Subcutaneous adipose tissue (tissue), 4 donors: ENCODE data around the gene UTP4. TPM values are rescaled to one million over a fixed set of nuclear protein-coding genes. Genes with fewer than 3 reads are reported as not detected.

ENCODE experiments used
- total RNA-seq, 4 donors: library from RNA; depleted of rRNA; stranded (reverse); fragments of >200 nt; gene quantifications; one replicate each; pipeline ENCODE4 v1.1.0, GENCODE V29; 2016
- TF ChIP-seq, protein P1 (sequence below): fragments of 450-650 bp; IDR thresholded peaks from one replicate; pipeline ENCODE4 v1.5.1; 2016; ENCODE audit warnings: low read depth, mild to moderate bottlenecking, control low read depth, antibody characterized with exemption, moderate library complexity

Gene UTP4
- total RNA-seq, 4 donors from 2014 or later, result 21.7 to 52.8 (median 28.8) TPM

DNA sequence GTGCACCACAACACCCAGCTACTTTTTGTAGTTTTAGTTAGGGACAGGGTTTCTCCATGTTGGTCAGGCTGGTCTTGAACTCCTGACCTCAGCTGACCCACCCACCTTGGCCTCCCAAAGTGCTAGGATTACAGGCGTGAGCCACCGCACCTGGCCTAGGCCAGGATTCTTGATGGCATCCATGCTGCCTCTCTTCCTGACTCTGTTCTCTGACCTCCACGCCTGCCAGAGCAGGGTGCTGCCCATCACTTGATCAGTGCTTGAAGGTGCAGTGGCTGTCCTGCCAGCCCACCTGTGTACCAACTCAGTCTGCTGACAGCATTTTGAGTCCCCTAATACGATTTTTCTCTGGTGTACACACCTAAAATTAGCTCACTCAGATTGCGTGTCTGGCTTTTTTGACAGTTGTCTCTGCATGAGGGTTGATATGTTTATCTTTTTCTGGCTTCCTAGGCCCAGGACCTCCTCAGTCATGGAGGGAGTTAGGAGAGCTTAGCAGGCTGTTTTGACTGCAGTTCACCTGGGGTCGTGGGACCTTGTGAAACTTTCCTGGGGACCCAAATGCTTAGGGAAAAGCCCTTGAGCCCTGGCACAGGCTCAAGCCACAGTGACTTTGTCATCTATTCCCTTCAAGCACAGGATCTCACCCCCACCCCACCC is 21.1 kb upstream of the UTP4 start:
- TF ChIP-seq, protein P1, sequence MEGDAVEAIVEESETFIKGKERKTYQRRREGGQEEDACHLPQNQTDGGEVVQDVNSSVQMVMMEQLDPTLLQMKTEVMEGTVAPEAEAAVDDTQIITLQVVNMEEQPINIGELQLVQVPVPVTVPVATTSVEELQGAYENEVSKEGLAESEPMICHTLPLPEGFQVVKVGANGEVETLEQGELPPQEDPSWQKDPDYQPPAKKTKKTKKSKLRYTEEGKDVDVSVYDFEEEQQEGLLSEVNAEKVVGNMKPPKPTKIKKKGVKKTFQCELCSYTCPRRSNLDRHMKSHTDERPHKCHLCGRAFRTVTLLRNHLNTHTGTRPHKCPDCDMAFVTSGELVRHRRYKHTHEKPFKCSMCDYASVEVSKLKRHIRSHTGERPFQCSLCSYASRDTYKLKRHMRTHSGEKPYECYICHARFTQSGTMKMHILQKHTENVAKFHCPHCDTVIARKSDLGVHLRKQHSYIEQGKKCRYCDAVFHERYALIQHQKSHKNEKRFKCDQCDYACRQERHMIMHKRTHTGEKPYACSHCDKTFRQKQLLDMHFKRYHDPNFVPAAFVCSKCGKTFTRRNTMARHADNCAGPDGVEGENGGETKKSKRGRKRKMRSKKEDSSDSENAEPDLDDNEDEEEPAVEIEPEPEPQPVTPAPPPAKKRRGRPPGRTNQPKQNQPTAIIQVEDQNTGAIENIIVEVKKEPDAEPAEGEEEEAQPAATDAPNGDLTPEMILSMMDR, result no peak

GRCh38 chr16:69111876-69112230 is 20.6 kb upstream of the UTP4 start:
- TF ChIP-seq, protein P1, result no peak

DNA sequence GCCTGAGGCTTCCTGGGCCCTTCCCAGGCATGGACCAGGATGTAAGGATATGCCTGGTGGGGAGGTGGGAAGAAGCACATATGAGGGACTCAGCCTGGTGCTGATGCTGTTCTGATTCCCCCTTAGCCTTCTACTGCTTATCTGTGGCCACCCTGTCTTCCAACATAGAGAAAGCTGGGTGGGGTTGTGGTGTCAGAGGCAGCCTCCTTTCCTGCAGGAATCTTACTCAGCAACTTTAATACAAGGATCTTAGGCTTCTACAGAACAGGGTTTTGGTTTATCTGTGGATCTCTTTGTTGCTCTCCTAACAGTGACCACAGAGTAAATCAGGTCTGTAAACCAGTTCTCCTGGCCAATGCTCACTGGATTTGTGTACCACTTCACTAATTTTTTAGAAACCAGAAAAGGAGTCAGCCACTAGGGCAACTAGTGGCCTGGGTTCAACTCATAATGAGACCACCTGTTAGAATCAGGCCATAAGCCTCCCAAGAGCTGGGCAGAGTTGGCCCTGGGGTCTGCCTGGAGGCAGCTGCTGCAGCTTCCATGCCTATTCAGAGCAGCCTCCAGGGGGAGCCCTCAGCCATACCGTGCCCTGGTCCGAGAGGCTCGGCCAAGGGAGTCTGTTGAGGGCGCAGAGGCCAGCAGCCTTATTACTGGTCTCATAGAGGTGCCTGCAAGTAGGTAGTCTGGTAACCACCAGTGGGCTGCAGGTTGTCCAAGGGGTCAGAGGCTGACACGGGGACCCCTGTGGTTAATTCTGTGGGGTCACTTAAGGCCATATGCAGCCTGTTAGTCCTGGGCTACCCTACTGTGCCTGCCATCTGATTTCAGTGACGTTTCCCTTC is 19.9 kb upstream of the UTP4 start:
- TF ChIP-seq, protein P1, result no peak

DNA sequence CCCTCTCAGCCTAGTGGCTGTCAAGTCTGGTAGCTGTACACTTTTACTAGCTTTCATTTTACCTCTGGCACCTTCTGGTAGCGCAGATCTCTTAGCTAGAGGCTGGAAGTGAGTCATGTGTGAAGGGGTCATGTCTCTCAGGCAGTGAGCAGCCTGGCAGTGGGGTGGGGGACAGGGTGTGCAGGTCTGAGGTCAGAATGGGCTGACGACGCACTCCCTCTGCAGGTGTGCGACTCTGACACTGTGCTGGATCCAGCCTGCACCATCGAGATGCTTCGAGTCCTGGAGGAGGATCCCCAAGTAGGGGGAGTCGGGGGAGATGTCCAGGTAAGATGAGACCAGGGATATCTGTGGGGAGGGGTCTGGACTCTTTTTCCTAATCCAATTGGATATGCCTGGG is 19.2 kb upstream of the UTP4 start:
- TF ChIP-seq, protein P1, result no peak

GRCh38 chr16:69114346-69114975 is 18.0 kb upstream of the UTP4 start:
- TF ChIP-seq, protein P1, result no peak

DNA sequence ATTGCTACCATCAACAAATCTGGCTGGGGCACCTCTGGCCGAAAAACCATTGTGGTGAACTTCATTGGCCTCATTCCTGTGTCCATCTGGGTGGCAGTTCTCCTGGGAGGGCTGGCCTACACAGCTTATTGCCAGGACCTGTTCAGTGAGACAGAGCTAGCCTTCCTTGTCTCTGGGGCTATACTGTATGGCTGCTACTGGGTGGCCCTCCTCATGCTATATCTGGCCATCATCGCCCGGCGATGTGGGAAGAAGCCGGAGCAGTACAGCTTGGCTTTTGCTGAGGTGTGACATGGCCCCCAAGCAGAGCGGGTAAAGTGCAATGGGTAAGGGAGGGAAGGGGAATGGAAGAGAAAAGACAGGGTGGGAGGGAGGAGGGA is 17.5 kb upstream of the UTP4 start:
- TF ChIP-seq, protein P1, result no peak

- TF ChIP-seq, protein P1, result no peak
Measured at GRCh38 chr16:69115361-69115760, 17.1 kb upstream of the UTP4 start.
